Thyroid gland (tissue), 4 donors: ENCODE results near the gene KIF3A.

Experiments used
- CTCF ChIP-seq, 6 experiments: fragments of 200-600 bp in 3 of 6; fragments of 450-650 bp in 3 of 6; sonication (generic) in 3 of 6; IDR thresholded peaks; one replicate each; pipeline ENCODE4 v1.5.1; 2016 to 2019; ENCODE audit warnings: antibody characterized with exemption in 6 of 6, mild to moderate bottlenecking in 2 of 6, inconsistent platforms in 1 of 6, moderate library complexity in 1 of 6
- POLR2A ChIP-seq, 2 donors: fragments of 450-650 bp; IDR thresholded peaks; one replicate each; pipeline ENCODE4 v1.6.1; 2017; ENCODE audit warnings: antibody characterized with exemption in 2 of 2, mild to moderate bottlenecking in 2 of 2, moderate library complexity in 1 of 2

- TF ChIP-seq CTCF (IDR thresholded peaks at IDR 0.05) (no peak), POLR2A (IDR thresholded peaks at IDR 0.05) (no peak)
These were observed 41.4 kb downstream of the KIF3A start for GRCh38 chr5:132695956-132696355.
